ENCODE results near the gene TFEC.

- TF ChIP-seq, protein P1, sequence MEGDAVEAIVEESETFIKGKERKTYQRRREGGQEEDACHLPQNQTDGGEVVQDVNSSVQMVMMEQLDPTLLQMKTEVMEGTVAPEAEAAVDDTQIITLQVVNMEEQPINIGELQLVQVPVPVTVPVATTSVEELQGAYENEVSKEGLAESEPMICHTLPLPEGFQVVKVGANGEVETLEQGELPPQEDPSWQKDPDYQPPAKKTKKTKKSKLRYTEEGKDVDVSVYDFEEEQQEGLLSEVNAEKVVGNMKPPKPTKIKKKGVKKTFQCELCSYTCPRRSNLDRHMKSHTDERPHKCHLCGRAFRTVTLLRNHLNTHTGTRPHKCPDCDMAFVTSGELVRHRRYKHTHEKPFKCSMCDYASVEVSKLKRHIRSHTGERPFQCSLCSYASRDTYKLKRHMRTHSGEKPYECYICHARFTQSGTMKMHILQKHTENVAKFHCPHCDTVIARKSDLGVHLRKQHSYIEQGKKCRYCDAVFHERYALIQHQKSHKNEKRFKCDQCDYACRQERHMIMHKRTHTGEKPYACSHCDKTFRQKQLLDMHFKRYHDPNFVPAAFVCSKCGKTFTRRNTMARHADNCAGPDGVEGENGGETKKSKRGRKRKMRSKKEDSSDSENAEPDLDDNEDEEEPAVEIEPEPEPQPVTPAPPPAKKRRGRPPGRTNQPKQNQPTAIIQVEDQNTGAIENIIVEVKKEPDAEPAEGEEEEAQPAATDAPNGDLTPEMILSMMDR (IDR thresholded peaks at IDR 0.05 in 8 of 11, conservative IDR thresholded peaks at IDR 0.05 in 3 of 11): no peak
- no peak for TF ChIP-seq POLR2A (IDR thresholded peaks at IDR 0.05)
- TF ChIP-seq POLR2AphosphoS5 (IDR thresholded peaks at IDR 0.05): no peak
Measured at GRCh38 chr7:116032886-116033285, 2.3 kb upstream of the TFEC start.

Data from spleen (tissue), 7 donors.